HG03558 (cell line): ENCODE results near the gene SESTD1.
"Not testable (repeated sequence)": the region's sequence is repeated elsewhere in the genome, so short reads cannot be mapped to it uniquely, and the experiment has no call there.

Experiments used
- ATAC-seq: cut with Tn5 transposase; IDR thresholded peaks from one replicate; pipeline ENCODE4 v1.9.1; 2021; ENCODE audit warnings: moderate number of reproducible peaks; ENCODE audit not compliant: unreplicated experiment; ENCODE audit errors: extremely low read depth

Gene SESTD1

GRCh38 chr2:179059026-179059700 lies 205.5 kb downstream of the SESTD1 start:
- ATAC-seq, result peak; percentile 81

- ATAC-seq, result no peak
Observed at GRCh38 chr2:179057737-179058136, 206.9 kb downstream of the SESTD1 start.

- not testable (repeated sequence) for ATAC-seq
Observed at GRCh38 chr2:179053568-179053967, 211.1 kb downstream of the SESTD1 start.
